IPS-15b (cell line): ENCODE data around the gene SERINC5.

ENCODE experiments used
- H3K27me3 ChIP-seq: one replicate; pipeline ENCODE4 v1.6.1; 2013; ENCODE audit warnings: low read length; ENCODE audit not compliant: control insufficient read depth, insufficient read depth
- H3K36me3 ChIP-seq: one replicate; pipeline ENCODE4 v1.6.1; 2013; ENCODE audit warnings: low read length; ENCODE audit not compliant: control insufficient read depth, insufficient read depth
- H3K4me1 ChIP-seq: one replicate; pipeline ENCODE4 v1.6.1; 2013; ENCODE audit warnings: mild to moderate bottlenecking, low read length; ENCODE audit not compliant: control insufficient read depth, insufficient read depth
- H3K4me3 ChIP-seq: one replicate; pipeline ENCODE4 v1.5.1; 2013; ENCODE audit warnings: low read depth, low read length
- H3K9ac ChIP-seq: one replicate; pipeline ENCODE4 v1.6.1; 2013; ENCODE audit warnings: low read depth, mild to moderate bottlenecking, low read length
- H3K9me3 ChIP-seq: one replicate; pipeline ENCODE4 v1.6.1; 2013; ENCODE audit warnings: mild to moderate bottlenecking, low read length; ENCODE audit not compliant: control insufficient read depth, insufficient read depth

SERINC5 gene

GRCh38 chr5:80238778-80239679 is 16.8 kb downstream of the SERINC5 start:
- H3K4me1 ChIP-seq = peaks cover 21% of the 10 kb centered on the region
- no peaks in the 10 kb centered on the region for H3K27me3 ChIP-seq
- peaks cover 4% of the 10 kb centered on the region for H3K9me3 ChIP-seq
- peaks cover 17% of the 10 kb centered on the region for H3K36me3 ChIP-seq
- H3K9ac ChIP-seq = no peak overlapping the region
- no peak overlapping the region for H3K4me3 ChIP-seq

GRCh38 chr5:80238097-80238496 is 17.8 kb downstream of the SERINC5 start:
- H3K4me3 ChIP-seq = no peak overlapping the region
- H3K9me3 ChIP-seq = peaks cover 4% of the 10 kb centered on the region
- no peak overlapping the region for H3K9ac ChIP-seq
- H3K4me1 ChIP-seq = peaks cover 21% of the 10 kb centered on the region
- H3K27me3 ChIP-seq = no peaks in the 10 kb centered on the region
- H3K36me3 ChIP-seq = peaks cover 17% of the 10 kb centered on the region

- Histone ChIP-seq H3K9ac (no peak overlapping the region), H3K27me3 (no peaks in the 10 kb centered on the region)
Observed at GRCh38 chr5:80237243-80237642, 18.6 kb downstream of the SERINC5 start.

GRCh38 chr5:80234116-80234948 is 21.5 kb downstream of the SERINC5 start:
- peaks cover 18% of the 10 kb centered on the region for H3K4me1 ChIP-seq
- no peak overlapping the region for H3K9ac ChIP-seq
- no peaks in the 10 kb centered on the region for H3K36me3 ChIP-seq
- H3K27me3 ChIP-seq = no peaks in the 10 kb centered on the region
- H3K4me3 ChIP-seq = no peak overlapping the region
- no peaks in the 10 kb centered on the region for H3K9me3 ChIP-seq

More at GRCh38 chr5:80237243-80237642, 18.6 kb downstream of the SERINC5 start:
- H3K4me1 ChIP-seq = peaks cover 21% of the 10 kb centered on the region
- H3K9me3 ChIP-seq = peaks cover 4% of the 10 kb centered on the region
- H3K4me3 ChIP-seq = no peak overlapping the region
- peaks cover 13% of the 10 kb centered on the region for H3K36me3 ChIP-seq

- peaks cover 10% of the 10 kb centered on the region for H3K4me1 ChIP-seq
- H3K4me3 ChIP-seq = no peak overlapping the region
- no peaks in the 10 kb centered on the region for H3K9me3 ChIP-seq
- H3K9ac ChIP-seq = no peak overlapping the region
- H3K27me3 ChIP-seq = no peaks in the 10 kb centered on the region
- no peaks in the 10 kb centered on the region for H3K36me3 ChIP-seq
Observed at GRCh38 chr5:80231693-80232092, 24.2 kb downstream of the SERINC5 start.

- no peaks in the 10 kb centered on the region for H3K27me3 ChIP-seq
- H3K4me1 ChIP-seq = peaks cover 10% of the 10 kb centered on the region
- H3K4me3 ChIP-seq = no peak overlapping the region
- no peaks in the 10 kb centered on the region for H3K9me3 ChIP-seq
- no peaks in the 10 kb centered on the region for H3K36me3 ChIP-seq
- no peak overlapping the region for H3K9ac ChIP-seq
Observed at GRCh38 chr5:80231243-80231642, 24.6 kb downstream of the SERINC5 start.

GRCh38 chr5:80230269-80230992 is 25.4 kb downstream of the SERINC5 start:
- H3K9ac ChIP-seq = no peak overlapping the region
- no peak overlapping the region for H3K4me3 ChIP-seq
- peaks cover 10% of the 10 kb centered on the region for H3K4me1 ChIP-seq
- no peaks in the 10 kb centered on the region for H3K27me3 ChIP-seq
- no peaks in the 10 kb centered on the region for H3K9me3 ChIP-seq
- no peaks in the 10 kb centered on the region for H3K36me3 ChIP-seq

- Histone ChIP-seq H3K9ac (no peak overlapping the region), H3K4me3 (no peak overlapping the region), H3K27me3 (no peaks in the 10 kb centered on the region), H3K36me3 (no peaks in the 10 kb centered on the region), H3K4me1 (peaks cover 10% of the 10 kb centered on the region), H3K9me3 (no peaks in the 10 kb centered on the region)
Observed at GRCh38 chr5:80229902-80230255, 26.0 kb downstream of the SERINC5 start.

- Histone ChIP-seq H3K27me3 (no peaks in the 10 kb centered on the region), H3K4me1 (peaks cover 10% of the 10 kb centered on the region), H3K36me3 (no peaks in the 10 kb centered on the region), H3K9me3 (no peaks in the 10 kb centered on the region), H3K4me3 (no peak overlapping the region), H3K9ac (no peak overlapping the region)
Observed at GRCh38 chr5:80227979-80228596, 27.8 kb downstream of the SERINC5 start.

GRCh38 chr5:80225934-80226326 is 29.9 kb downstream of the SERINC5 start:
- Histone ChIP-seq H3K36me3 (no peaks in the 10 kb centered on the region), H3K9ac (no peak overlapping the region), H3K4me1 (peaks cover 14% of the 10 kb centered on the region), H3K9me3 (no peaks in the 10 kb centered on the region), H3K27me3 (no peaks in the 10 kb centered on the region), H3K4me3 (no peak overlapping the region)
